ENCODE data around the gene PRAMEF12. TPM values are rescaled to one million over a fixed set of nuclear protein-coding genes. Genes with fewer than 3 reads are reported as not detected.
A peak's percentile ranks its signal among the peaks of the same experiment; 100 is the strongest.

The PRAMEF12 gene
- total RNA-seq, 4 donors from 2014 or later = not detected

- peaks cover 0 to 49% (median 0%) of the 10 kb centered on the region in 4 donors for H3K27me3 ChIP-seq
- no peaks in the 10 kb centered on the region for H3K36me3 ChIP-seq
- intact Hi-C loops (cut with DNase I) = no loop called here
These were observed 2.4 kb upstream of the PRAMEF12 start for GRCh38 chr1:12771186-12771585.

GRCh38 chr1:12772520-12772919, 1.0 kb upstream of the PRAMEF12 start:
- H3K9me3 ChIP-seq = no peaks in the 10 kb centered on the region
- H3K27me3 ChIP-seq = peaks cover 0 to 49% (median 0%) of the 10 kb centered on the region in 4 donors

More at GRCh38 chr1:12771186-12771585, 2.4 kb upstream of the PRAMEF12 start:
- 73% methylated on average over 5 of the region's 5 CpGs for WGBS
- TF ChIP-seq CTCF (IDR thresholded peaks at IDR 0.05) (no peak), POLR2AphosphoS5 (IDR thresholded peaks at IDR 0.05) (no peak), EP300 (IDR thresholded peaks at IDR 0.05) (no peak), POLR2A (IDR thresholded peaks at IDR 0.05; ENCODE audit: low read depth) (no peak)
- Histone ChIP-seq H3K9me3 (peaks cover 0 to 8% (median 0%) of the 10 kb centered on the region in 4 donors), H3K4me3 (no peak overlapping the region), H3K4me1 (no peaks in the 10 kb centered on the region), H3K27ac (replicated peaks in 1 of 4) (no peak overlapping the region)
- DNase-seq (ENCODE audit: extremely low spot score) = peak; percentile 53

GRCh38 chr1:12774801-12775345, 1.3 kb downstream of the PRAMEF12 start:
- Histone ChIP-seq H3K36me3 (no peaks in the 10 kb centered on the region), H3K9me3 (no peaks in the 10 kb centered on the region), H3K4me1 (no peaks in the 10 kb centered on the region), H3K27me3 (peaks cover 0 to 32% (median 0%) of the 10 kb centered on the region in 4 donors), H3K27ac (replicated peaks in 1 of 4) (no peak overlapping the region), H3K4me3 (no peak overlapping the region)
- no peak for TF ChIP-seq EP300 (IDR thresholded peaks at IDR 0.05)
- TF ChIP-seq POLR2A (IDR thresholded peaks at IDR 0.05; ENCODE audit: low read depth) = no peak
- TF ChIP-seq CTCF (IDR thresholded peaks at IDR 0.05) = no peak
- TF ChIP-seq POLR2AphosphoS5 (IDR thresholded peaks at IDR 0.05) = no peak
- 72% methylated on average over 2 of the region's 5 CpGs for WGBS
- peak; percentile 66 for DNase-seq (ENCODE audit: extremely low spot score)
- intact Hi-C loops (cut with DNase I) = no loop called here

More at GRCh38 chr1:12772520-12772919, 1.0 kb upstream of the PRAMEF12 start:
- H3K4me1 ChIP-seq = no peaks in the 10 kb centered on the region
- peak; percentile 75 for DNase-seq (ENCODE audit: extremely low spot score)
- H3K27ac ChIP-seq (replicated peaks in 1 of 4) = no peak overlapping the region
- no peak overlapping the region for H3K4me3 ChIP-seq
- no peaks in the 10 kb centered on the region for H3K36me3 ChIP-seq
- TF ChIP-seq CTCF (IDR thresholded peaks at IDR 0.05) (no peak), EP300 (IDR thresholded peaks at IDR 0.05) (no peak), POLR2AphosphoS5 (IDR thresholded peaks at IDR 0.05) (no peak), POLR2A (IDR thresholded peaks at IDR 0.05; ENCODE audit: low read depth) (no peak)
- intact Hi-C loops (cut with DNase I) = no loop called here
- WGBS = 92% methylated on average over 5 of the region's 5 CpGs

GRCh38 chr1:12775443-12775842, 1.9 kb downstream of the PRAMEF12 start:
- 78% methylated on average over 8 of the region's 8 CpGs for WGBS
- no peak for TF ChIP-seq POLR2AphosphoS5 (IDR thresholded peaks at IDR 0.05)
- TF ChIP-seq CTCF (IDR thresholded peaks at IDR 0.05) = no peak
- no peaks in the 10 kb centered on the region for H3K36me3 ChIP-seq
- no peak overlapping the region for H3K27ac ChIP-seq (replicated peaks in 1 of 4)
- no peaks in the 10 kb centered on the region for H3K4me1 ChIP-seq
- no peak overlapping the region for H3K4me3 ChIP-seq
- intact Hi-C loops (cut with DNase I) = no loop called here
- no peak for DNase-seq (ENCODE audit: extremely low spot score)
- peaks cover 0 to 26% (median 0%) of the 10 kb centered on the region in 4 donors for H3K27me3 ChIP-seq
- H3K9me3 ChIP-seq = no peaks in the 10 kb centered on the region
